Measurements from ENCODE around the gene ABHD6.

DNA sequence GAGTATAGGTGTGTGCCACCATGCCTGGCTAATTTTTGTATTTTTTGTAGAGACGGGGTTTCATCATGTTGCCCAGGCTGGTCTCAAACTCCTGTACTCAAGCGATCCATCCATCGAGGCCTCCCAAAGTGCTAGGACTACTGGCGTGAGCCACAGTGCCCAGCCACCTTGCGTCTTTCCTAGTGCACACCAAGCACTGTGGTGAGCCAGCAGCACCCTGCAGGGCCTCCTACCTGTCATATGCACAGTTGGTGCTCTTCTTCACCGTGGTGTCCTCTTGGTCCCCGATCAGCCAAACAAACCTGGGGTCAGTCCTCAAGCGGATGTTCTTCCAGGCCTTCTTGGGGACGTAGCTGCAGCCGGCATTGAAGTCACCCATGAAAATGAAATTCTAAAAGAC is 40.0 kb upstream of the ABHD6 start:
- TF ChIP-seq, protein P1, sequence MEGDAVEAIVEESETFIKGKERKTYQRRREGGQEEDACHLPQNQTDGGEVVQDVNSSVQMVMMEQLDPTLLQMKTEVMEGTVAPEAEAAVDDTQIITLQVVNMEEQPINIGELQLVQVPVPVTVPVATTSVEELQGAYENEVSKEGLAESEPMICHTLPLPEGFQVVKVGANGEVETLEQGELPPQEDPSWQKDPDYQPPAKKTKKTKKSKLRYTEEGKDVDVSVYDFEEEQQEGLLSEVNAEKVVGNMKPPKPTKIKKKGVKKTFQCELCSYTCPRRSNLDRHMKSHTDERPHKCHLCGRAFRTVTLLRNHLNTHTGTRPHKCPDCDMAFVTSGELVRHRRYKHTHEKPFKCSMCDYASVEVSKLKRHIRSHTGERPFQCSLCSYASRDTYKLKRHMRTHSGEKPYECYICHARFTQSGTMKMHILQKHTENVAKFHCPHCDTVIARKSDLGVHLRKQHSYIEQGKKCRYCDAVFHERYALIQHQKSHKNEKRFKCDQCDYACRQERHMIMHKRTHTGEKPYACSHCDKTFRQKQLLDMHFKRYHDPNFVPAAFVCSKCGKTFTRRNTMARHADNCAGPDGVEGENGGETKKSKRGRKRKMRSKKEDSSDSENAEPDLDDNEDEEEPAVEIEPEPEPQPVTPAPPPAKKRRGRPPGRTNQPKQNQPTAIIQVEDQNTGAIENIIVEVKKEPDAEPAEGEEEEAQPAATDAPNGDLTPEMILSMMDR (IDR thresholded peaks at IDR 0.05): no peak
- TF ChIP-seq POLR2A (IDR thresholded peaks at IDR 0.05): no peak
